Measurements from ENCODE around the gene ANKRD37. TPM values are rescaled to one million over a fixed set of nuclear protein-coding genes. Genes with fewer than 3 reads are reported as not detected.
A peak's percentile ranks its signal among the peaks of the same experiment; 100 is the strongest.

ANKRD37 gene
- total and polyA plus RNA-seq, 9 of the 15 experiments (the other 6 are each of a cell fraction or from before 2014, with no cell fraction given): 1.3 to 53.7 (median 3.6) TPM

DNA sequence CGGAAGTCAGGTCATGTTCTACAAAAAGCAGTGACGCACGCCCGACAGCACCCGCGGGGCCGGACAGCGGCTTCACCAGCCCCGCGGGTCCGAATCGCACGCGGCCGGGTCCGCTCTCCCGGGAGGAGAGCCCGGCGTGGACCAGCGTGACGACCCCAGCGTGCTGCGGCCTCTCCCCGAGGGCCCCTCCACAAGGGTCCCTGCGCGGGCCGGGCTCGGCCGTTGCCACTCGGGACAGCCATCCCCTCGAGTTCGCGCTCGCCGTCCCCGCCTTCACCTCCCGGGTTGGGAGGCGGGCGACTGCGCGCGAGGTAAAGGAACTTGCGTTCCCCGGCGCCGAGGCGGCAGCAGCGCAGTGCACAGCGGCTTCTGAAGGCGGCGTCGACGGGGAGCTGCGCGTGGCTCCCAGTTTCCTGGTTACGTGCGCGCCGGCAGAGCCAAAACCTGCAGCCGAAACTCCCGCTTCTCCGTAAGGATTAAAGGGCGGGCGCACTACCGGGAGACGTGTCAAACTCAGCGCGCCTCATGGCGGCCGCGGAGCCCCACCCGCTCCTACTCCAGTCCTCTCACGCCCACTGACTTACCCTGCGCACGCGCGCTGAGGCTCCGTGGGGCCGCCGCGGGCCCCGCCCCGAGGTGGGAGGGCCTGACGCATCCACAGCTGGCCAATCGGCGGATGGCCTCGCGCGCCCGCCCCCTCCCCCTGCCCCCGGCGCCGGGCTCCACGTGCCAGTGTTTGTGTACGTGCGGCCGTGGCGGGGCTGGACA is 501 bp upstream of the ANKRD37 start (continued):
- TF ChIP-seq, protein P1, sequence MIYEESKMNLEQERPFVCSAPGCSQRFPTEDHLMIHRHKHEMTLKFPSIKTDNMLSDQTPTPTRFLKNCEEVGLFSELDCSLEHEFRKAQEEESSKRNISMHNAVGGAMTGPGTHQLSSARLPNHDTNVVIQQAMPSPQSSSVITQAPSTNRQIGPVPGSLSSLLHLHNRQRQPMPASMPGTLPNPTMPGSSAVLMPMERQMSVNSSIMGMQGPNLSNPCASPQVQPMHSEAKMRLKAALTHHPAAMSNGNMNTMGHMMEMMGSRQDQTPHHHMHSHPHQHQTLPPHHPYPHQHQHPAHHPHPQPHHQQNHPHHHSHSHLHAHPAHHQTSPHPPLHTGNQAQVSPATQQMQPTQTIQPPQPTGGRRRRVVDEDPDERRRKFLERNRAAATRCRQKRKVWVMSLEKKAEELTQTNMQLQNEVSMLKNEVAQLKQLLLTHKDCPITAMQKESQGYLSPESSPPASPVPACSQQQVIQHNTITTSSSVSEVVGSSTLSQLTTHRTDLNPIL (CRISPR knock-in tag; IDR thresholded peaks at IDR 0.05): no peak
- TF ChIP-seq ATF6 (CRISPR knock-in tag; IDR thresholded peaks at IDR 0.05): peak; percentile 96
- 0 out of 2 replicates have a peak, but pooled peaks have one; percentile 69 for TF ChIP-seq MIER1 (IDR thresholded peaks at IDR 0.05; ENCODE audit: low read depth)
- TF ChIP-seq ZKSCAN3 (CRISPR knock-in tag; IDR thresholded peaks at IDR 0.05): no peak
- TF ChIP-seq CBFB (CRISPR knock-in tag; IDR thresholded peaks at IDR 0.05): peak; percentile 54; the same call in 1 of the 2 replicates
- TF ChIP-seq NCOA6 (IDR thresholded peaks at IDR 0.05): peak; percentile 61; the same call in 1 of the 2 replicates
- TF ChIP-seq RNF2 (IDR thresholded peaks at IDR 0.05): peak; percentile 88
- TF ChIP-seq ZNF609 (CRISPR knock-in tag; IDR thresholded peaks at IDR 0.05; ENCODE audit: borderline replicate concordance): no peak
- no peak for TF ChIP-seq ZNF444 (CRISPR knock-in tag; IDR thresholded peaks at IDR 0.05)
- no peak for TF ChIP-seq TFAM (CRISPR knock-in tag; conservative IDR thresholded peaks at IDR 0.05)
- TF ChIP-seq PKNOX1 (IDR thresholded peaks at IDR 0.05): 0 out of 2 replicates have a peak, but pooled peaks have one; percentile 26
- TF ChIP-seq STAT6 (CRISPR knock-in tag; IDR thresholded peaks at IDR 0.05): 0 out of 2 replicates have a peak, but pooled peaks have one; percentile 91
- 0 out of 2 replicates have a peak, but pooled peaks have one; percentile 29 for TF ChIP-seq ZNF143 (CRISPR knock-in tag; IDR thresholded peaks at IDR 0.05)
- peak in 1 of 2 experiments; percentile 64; a peak in 1 of 4 replicates for TF ChIP-seq KDM4B (IDR thresholded peaks at IDR 0.05; ENCODE audit: borderline replicate concordance in 2 of 2, low read depth in 1 of 2)
- no peak; the same call in 1 of the 2 replicates for TF ChIP-seq ZNF274 (IDR thresholded peaks at IDR 0.05; ENCODE audit: borderline replicate concordance, low read depth, low read length)

Data from K562 (cell line).